Cardiac septum (tissue), 1 donor: ENCODE results near the gene SNRPA. TPM values are rescaled to one million over a fixed set of nuclear protein-coding genes. Genes with fewer than 3 reads are reported as not detected.
A peak's percentile ranks its signal among the peaks of the same experiment; 100 is the strongest.
"Not testable (repeated sequence)": the region's sequence is repeated elsewhere in the genome, so short reads cannot be mapped to it uniquely, and the experiment has no call there.

Experiments
- DNase-seq: peaks from one replicate; pipeline ENCODE4 v3.0.0-alpha.2; 2020; ENCODE audit warnings: low spot score
- intact Hi-C: fragments of 100-400 bp; cut with DNase I; formaldehyde crosslinking; loops from one replicate; pipeline ENCODE4 v1.14.0; 2022
- total RNA-seq: library from RNA; stranded (reverse); fragmentation: NEBNext Ultra II Directional; extraction: Animal tissue kit (Norgen Biotek cat#: 25700); gene quantifications from one replicate; pipeline ENCODE4 v1.2.1, GENCODE V29; 2021
- donor health status: DM: no; HTN: no; CAD: no.

Gene SNRPA
- total RNA-seq, 1 donor from 2014 or later = 32.9 TPM

DNA sequence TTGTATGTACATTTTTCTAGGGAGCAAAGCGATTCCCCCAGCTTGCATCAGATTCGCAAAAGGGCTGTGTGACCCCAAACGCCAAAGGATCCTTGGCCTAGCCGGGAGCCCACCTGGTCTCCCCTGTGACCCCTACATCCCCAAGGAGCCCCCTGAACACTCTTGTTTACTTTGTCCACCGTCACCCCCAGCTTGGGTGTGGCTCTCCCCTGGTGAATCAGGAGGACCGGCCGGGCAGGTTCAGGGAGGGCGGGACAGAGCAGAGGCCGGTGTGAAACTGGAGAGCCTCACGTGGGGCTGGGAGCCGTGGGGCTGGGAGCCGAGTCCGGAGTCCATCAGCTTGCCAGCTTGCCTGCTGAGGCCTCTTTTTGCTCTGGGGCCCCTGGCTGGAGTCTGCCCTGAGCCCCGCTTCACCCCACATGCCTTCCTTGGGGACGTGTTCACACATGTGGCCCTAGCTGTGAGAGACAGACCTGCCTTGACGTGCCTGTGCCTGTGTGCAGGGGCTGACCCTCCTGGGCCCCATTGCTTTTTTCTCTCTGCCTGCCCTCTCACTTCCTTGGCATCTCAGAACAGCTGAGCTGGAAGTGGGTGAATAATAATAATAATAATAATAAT is 32.1 kb upstream of the SNRPA start:
- DNase-seq = peak; percentile 87
- intact Hi-C loops = loop anchor here (5.0 to 10.0 kb wide), 3 partner anchors 117 to 1304 kb away; partner anchors contain the start of genes LTBP4, PLEKHG2 and SERTAD3

GRCh38 chr19:40719414-40719894 is 31.5 kb upstream of the SNRPA start:
- intact Hi-C loops = loop anchor here (5.0 to 10.0 kb wide), 3 partner anchors 117 to 1305 kb away; partner anchors contain the start of genes LTBP4, PLEKHG2 and SERTAD3
- no peak for DNase-seq

GRCh38 chr19:40721140-40721486 is 29.9 kb upstream of the SNRPA start:
- DNase-seq = no peak
- intact Hi-C loops = no loop called here

DNA sequence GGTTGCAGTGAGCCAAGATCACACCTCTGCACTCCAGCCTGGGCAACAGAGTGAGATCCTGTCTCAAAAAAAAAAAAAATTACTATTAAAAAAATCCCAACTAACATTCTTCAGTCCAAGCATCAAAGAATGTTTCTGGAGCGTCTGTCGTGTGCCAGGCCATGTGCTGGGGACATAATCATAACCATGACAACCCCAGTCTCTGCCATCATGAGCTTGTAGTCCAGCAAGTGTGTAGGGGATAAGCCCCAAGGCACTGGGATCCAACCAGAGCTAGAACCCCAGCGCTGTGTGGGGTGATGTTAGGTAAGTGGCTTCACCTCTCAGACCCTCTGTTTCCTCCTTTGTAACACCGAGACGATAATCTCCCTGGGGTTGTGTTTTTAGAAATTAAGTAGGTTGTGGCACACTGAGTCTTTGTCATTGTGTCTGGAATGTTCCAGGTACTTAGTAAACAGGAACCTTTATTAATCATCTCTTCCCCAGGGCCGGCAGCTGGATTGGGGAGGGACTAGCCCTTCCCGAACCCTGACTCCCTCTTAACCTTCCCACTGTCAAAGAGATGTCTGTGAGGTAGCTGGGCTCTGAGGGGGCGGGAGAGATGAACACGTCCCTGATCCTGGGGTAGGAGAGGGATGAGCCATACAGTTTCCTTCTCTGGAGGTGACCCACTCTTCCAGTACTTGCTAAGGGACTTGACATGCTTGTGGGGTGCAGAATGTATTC is 28.9 kb upstream of the SNRPA start:
- no peak for DNase-seq
- intact Hi-C loops = no loop called here

DNA sequence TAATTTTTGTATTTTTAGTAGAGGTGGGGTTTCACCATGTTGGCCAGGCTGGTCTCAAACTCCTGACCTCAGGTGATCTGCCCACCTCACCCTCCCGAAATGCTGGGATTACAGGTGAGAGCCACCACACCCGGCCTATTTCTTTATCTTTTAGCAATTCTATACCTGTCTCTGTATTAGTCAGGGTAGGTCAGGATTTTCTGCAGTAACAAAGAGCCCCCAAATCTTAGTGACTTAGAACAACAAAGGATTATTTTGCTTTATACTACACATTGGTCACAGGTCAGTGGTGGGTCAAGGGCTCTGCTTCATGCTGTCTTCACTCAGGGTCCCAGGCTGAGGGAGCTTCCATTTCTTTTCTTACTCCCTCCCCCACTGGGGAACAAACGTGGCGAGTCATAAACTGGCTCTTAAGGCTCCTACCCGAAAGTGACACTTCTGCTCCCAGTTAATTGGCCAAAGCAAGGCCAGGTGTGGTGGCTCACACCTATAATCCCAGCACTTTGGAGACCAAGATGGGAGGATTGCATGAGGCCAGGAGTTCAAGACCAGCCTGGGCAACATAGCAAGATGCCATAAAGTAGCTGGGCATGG is 27.2 kb upstream of the SNRPA start:
- no peak for DNase-seq
- intact Hi-C loops = no loop called here

DNA sequence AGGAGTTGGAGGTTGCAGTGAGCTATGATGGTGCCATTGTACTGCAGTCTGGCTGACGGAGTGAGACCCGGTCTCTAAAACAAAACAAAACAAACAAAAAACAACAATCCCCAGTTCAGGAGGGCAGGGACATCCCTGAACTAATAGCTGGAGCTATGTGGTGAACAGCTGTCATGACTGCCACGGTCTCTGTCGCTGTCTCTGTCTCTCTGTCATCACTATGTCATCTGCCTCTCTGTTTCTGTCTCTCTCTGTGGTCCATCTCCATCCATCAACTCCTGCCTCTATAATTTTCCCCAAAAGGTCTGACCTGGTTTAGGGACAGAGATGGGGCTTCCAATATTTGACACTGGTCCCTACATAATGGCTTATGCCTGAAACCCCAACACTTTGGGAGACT is 26.7 kb upstream of the SNRPA start:
- intact Hi-C loops = no loop called here
- no peak for DNase-seq

DNA sequence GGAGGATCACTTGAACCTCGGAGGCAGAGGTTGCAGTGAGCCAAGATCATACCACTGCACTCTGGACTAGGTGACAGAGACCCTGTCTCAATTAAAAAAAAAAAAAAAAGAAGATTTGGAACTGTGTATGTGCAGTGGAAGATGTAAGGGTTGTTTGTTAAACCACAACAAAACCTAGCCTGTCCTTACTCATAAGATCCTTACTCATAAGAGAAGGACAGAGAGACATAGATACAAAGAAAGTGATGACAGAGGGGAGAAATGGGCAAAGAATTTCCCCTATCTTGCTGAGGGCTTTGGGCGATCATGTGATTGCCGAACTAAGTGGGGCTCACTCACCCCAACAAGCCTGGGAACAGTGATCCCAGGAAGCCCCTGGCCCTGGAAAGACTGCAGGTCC is 26.1 kb upstream of the SNRPA start:
- no peak for DNase-seq
- intact Hi-C loops = no loop called here

GRCh38 chr19:40726279-40726678 is 24.7 kb upstream of the SNRPA start:
- intact Hi-C loops = no loop called here
- no peak for DNase-seq

DNA sequence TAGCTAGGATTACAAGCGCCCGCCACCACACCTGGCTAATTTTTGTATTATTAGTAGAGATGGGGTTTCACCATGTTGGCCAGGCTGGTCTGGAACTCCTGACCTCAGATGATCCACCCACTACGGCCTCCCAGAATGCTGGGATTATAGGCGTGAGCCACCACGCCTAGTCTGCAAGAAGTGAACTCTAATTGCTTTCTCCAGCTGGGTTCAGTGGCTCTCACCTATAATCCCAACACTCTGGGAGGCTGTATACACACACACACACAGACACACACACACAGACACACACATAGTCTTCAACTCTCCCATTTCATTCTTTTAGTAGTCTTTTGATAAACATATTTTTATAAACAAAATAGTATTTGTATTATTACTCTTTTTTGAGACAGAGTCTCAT is 20.9 kb upstream of the SNRPA start:
- intact Hi-C loops, DNase-seq: not testable (repeated sequence)

DNA sequence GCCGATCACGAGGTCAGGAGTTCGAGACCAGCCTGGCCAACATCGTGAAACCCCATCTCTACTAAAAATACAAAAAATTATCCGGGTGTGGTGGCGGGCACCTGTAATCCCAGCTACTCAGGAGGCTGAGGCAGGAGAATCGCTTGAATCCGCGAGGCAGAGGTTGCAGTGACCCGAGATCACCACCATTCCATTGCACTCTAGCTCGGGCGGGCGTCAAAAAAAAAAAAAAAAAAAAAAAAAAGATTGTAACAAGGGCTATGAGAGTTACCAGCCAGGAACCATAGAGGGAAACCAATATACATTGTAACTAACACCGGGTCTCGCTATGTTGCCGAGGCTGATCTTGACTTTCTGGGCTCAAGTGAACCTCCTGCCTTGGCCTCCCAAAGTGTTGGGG is 18.7 kb upstream of the SNRPA start:
- DNase-seq, intact Hi-C loops: not testable (repeated sequence)

DNA sequence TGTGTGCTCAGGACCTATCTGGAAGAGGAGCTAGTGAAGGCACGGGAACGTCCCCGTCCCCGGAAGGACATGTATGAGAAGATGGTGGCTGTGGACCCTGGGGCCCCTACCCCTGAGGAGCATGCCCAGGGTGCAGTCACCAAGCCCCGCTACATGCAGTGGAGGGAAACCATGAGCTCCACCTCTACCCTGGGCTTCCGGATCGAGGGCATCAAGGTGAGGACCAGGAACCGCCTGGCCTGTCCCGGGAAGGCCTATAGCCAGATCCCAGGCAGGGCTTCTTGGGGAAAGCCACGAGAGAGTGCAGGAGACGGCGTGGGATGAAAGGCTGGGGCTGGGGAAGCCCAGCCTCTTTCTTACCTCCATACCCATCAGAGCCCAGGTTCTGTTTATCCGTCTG is 17.9 kb upstream of the SNRPA start:
- intact Hi-C loops = no loop called here
- no peak for DNase-seq

GRCh38 chr19:40735013-40735771 is 15.8 kb upstream of the SNRPA start:
- no peak for DNase-seq
- intact Hi-C loops = no loop called here

DNA sequence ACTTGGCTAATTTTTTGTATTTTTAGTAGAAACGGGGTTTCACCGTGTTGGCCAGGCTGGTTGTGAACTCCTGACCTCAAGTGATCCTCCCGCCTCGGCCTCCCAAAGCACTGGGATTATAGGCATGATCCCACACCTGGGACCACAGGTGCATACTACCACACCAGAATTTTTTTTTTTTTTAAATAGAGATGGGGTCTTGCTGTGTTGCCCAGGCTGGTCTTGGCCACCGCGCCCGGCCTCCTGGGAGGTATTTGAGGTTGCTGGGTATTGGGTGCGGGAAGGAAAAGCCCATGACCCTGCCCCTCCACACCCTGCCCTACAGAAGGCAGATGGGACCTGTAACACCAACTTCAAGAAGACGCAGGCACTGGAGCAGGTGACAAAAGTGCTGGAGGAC is 14.3 kb upstream of the SNRPA start:
- DNase-seq = no peak
- intact Hi-C loops = no loop called here

- DNase-seq = no peak
- intact Hi-C loops = no loop called here
These were observed 13.8 kb upstream of the SNRPA start for GRCh38 chr19:40737102-40737644.

DNA sequence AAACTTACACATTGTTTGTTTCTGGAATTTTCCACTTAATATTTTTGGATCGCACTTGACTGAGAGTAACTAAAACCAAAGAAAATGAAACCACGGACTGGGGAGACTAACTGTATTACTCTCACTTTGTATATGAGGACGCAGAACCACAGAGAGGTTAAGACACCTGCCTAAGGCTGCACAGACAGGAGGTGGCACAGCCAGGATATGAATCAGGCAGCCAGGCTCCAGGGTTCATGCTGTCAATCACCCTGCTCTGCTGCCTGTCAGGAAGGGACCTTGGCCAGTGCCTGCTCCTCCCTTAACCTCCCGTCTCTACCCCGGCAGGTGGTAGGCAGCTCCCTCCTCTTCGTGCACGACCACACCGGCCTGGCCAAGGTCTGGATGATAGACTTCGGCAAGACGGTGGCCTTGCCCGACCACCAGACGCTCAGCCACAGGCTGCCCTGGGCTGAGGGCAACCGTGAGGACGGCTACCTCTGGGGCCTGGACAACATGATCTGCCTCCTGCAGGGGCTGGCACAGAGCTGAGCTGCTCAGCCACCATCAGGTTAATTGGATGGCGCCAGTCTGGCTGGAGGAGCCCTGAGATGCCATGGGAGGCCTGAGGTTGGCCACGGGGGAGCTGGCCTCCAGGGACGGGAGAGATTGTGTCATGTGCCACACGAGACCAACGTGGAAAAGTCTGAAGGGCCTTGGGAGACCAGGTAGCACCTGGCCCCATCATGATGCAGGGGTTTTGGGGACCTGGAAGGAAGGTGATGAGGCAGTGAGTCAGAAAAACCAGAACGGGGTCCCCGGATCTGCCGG is 11.8 kb upstream of the SNRPA start:
- DNase-seq = no peak
- intact Hi-C loops = no loop called here

DNA sequence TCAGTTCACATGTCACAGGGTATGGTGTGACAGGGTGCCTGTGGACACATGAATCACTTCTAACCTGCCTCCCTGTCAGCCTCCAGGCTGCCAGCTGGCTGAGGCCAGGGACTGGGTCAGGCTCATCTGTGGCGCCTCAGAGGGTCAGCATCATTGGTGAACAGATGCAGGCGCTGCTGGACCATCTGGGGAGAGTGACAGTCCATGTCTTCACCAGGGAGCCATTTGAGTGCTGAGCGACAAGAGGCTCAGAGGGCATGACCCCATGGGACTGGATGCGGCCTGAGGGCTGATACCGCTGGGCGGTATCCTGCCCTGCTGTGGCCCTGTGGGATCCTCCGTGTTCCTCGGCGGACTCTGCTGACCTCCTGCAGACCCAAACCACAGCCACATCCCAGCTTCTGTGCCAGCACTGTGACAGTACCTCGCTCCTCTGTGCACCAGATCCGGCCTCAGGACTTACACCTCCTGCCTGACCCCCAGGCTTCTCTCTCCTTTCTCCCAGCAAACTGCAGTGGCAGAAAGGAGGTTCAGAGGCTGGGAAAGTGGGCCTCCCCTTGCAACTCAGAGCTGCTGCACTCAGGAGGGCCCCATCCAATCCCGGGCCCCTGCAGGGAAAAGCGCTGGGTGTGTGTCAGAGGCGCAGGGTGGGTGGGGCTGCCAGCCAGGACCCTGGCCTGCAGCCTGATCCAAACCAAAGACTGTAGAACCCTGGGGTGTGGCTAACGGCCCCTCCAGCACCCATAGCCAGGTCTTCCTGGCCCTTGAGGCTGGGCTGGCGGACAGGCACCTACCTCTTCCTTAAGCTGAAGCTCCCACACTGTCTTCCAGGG is 10.9 kb upstream of the SNRPA start:
- DNase-seq = no peak
- intact Hi-C loops = no loop called here

- intact Hi-C loops = no loop called here
- no peak for DNase-seq
These were observed 10.3 kb upstream of the SNRPA start for GRCh38 chr19:40740747-40741146.
